Hepatocyte (in vitro differentiated cells): ENCODE measurements around the gene RNLS. TPM values are rescaled to one million over a fixed set of nuclear protein-coding genes. Genes with fewer than 3 reads are reported as not detected.

Experiments used
- DNase-seq: peaks from one replicate; pipeline ENCODE4 v3.0.0-alpha.2; 2016; ENCODE audit warnings: low spot score
- H2AFZ ChIP-seq: fragments of 200-600 bp; sonication (generic); 2 replicates; pipeline ENCODE4 v1.6.0; 2016; ENCODE audit warnings: antibody characterized with exemption, mild to moderate bottlenecking
- H3K27ac ChIP-seq: fragments of 200-600 bp; sonication (generic); 2 replicates; pipeline ENCODE4 v1.5.1; 2016; ENCODE audit warnings: mild to moderate bottlenecking
- H3K27me3 ChIP-seq: fragments of 200-600 bp; sonication (generic); 2 replicates; pipeline ENCODE4 v1.6.1; 2016
- H3K36me3 ChIP-seq: fragments of 200-600 bp; sonication (generic); replicated peaks from 2 replicates; pipeline ENCODE4 v1.5.1; 2016; ENCODE audit warnings: low read depth; ENCODE audit not compliant: insufficient read depth
- H3K4me1 ChIP-seq: fragments of 200-600 bp; sonication (generic); 2 replicates; pipeline ENCODE4 v1.5.1; 2016; ENCODE audit warnings: mild to moderate bottlenecking, moderate library complexity; ENCODE audit not compliant: insufficient read depth
- H3K4me2 ChIP-seq: fragments of 200-600 bp; sonication (generic); 2 replicates; pipeline ENCODE4 v1.6.0; 2016
- H3K4me3 ChIP-seq: fragments of 200-600 bp; sonication (generic); 2 replicates; pipeline ENCODE4 v1.5.1; 2016; ENCODE audit warnings: mild to moderate bottlenecking
- H3K79me2 ChIP-seq: fragments of 200-600 bp; sonication (generic); 2 replicates; pipeline ENCODE4 v1.6.0; 2017; ENCODE audit warnings: mild to moderate bottlenecking
- H3K9me2 ChIP-seq: fragments of 200-600 bp; sonication (generic); replicated peaks from 2 replicates; pipeline ENCODE4 v1.6.0; 2017; ENCODE audit warnings: mild to moderate bottlenecking; ENCODE audit not compliant: insufficient read depth
- H3K9me3 ChIP-seq: fragments of 200-600 bp; sonication (generic); 2 replicates; pipeline ENCODE4 v1.5.1; 2016; ENCODE audit warnings: low read depth, mild to moderate bottlenecking
- H4K20me1 ChIP-seq: fragments of 200-600 bp; sonication (generic); 2 replicates; pipeline ENCODE4 v1.6.0; 2016; ENCODE audit warnings: mild to moderate bottlenecking; ENCODE audit not compliant: insufficient read depth, poor library complexity, severe bottlenecking
- CTCF ChIP-seq: fragments of 200-600 bp; sonication (generic); IDR thresholded peaks from 2 replicates; pipeline ENCODE4 v1.5.1; 2016; ENCODE audit warnings: antibody characterized with exemption, mild to moderate bottlenecking; ENCODE audit not compliant: poor library complexity
- EZH2 ChIP-seq: fragments of 200-600 bp; sonication (generic); IDR thresholded peaks from 2 replicates; pipeline ENCODE4 v1.6.1; 2016; ENCODE audit warnings: antibody characterized with exemption, mild to moderate bottlenecking, borderline replicate concordance
- EZH2phosphoT487 ChIP-seq: fragments of 200-600 bp; sonication (generic); IDR thresholded peaks from one replicate; pipeline ENCODE4 v1.6.1; 2018; ENCODE audit warnings: antibody characterized with exemption, mild to moderate bottlenecking, low read depth, moderate library complexity; ENCODE audit not compliant: unreplicated experiment, severe bottlenecking
- WGBS: methylation state at CpG from one replicate; pipeline ENCODE4 v1.1.6; 2016; ENCODE audit warnings: low lambda C conversion rate; ENCODE audit errors: missing lambda C conversion rate; 5-methylcytosine and 5-hydroxymethylcytosine counted together
- polyA plus RNA-seq: library from polyadenylated mRNA; unstranded; fragments of >200 nt; fragmentation: Nextera tagmentation; extraction: Ambion mirVana; gene quantifications from 2 replicates; pipeline ENCODE4 v1.2.1, GENCODE V29; 2016
- total RNA-seq: library from RNA; depleted of rRNA; stranded (reverse); fragments of >200 nt; gene quantifications from 2 replicates; pipeline ENCODE4 v1.2.3, GENCODE V29; 2014

The RNLS gene
- total and polyA plus RNA-seq, 2 experiments from 2014 or later: 12.8 to 14.9 TPM

- no peak for TF ChIP-seq CTCF
- no peak for TF ChIP-seq EZH2
- TF ChIP-seq EZH2phosphoT487: no peak
- Histone ChIP-seq H3K9me3 (no peaks in the 10 kb centered on the region), H3K79me2 (no peaks in the 10 kb centered on the region), H4K20me1 (no peaks in the 10 kb centered on the region), H3K4me3 (no peak overlapping the region), H3K4me2 (no peak overlapping the region), H3K27ac (no peak overlapping the region), H3K4me1 (peaks cover 25% of the 10 kb centered on the region), H2AFZ (no peak overlapping the region), H3K36me3 (no peaks in the 10 kb centered on the region), H3K9me2 (no peaks in the 10 kb centered on the region), H3K27me3 (no peaks in the 10 kb centered on the region)
- DNase-seq: no peak
- WGBS: 92% methylated on average over 2 of the region's 2 CpGs
These were observed 200.4 kb downstream of the RNLS start for GRCh38 chr10:88382699-88383098.

GRCh38 chr10:88379575-88379974, 203.5 kb downstream of the RNLS start:
- H3K36me3 ChIP-seq: no peaks in the 10 kb centered on the region
- 84% methylated on average over 2 of the region's 2 CpGs for WGBS
- H2AFZ ChIP-seq: no peak overlapping the region
- H3K79me2 ChIP-seq: no peaks in the 10 kb centered on the region
- no peak overlapping the region for H3K4me3 ChIP-seq
- no peaks in the 10 kb centered on the region for H3K4me1 ChIP-seq
- H3K9me2 ChIP-seq: no peaks in the 10 kb centered on the region
- no peak overlapping the region for H3K27ac ChIP-seq
- no peak for TF ChIP-seq CTCF
- TF ChIP-seq EZH2phosphoT487: no peak
- TF ChIP-seq EZH2: no peak
- DNase-seq: peak; percentile 29
- no peaks in the 10 kb centered on the region for H3K27me3 ChIP-seq
- no peaks in the 10 kb centered on the region for H4K20me1 ChIP-seq
- no peak overlapping the region for H3K4me2 ChIP-seq
- H3K9me3 ChIP-seq: no peaks in the 10 kb centered on the region

- H3K9me3 ChIP-seq: no peaks in the 10 kb centered on the region
- no peaks in the 10 kb centered on the region for H3K79me2 ChIP-seq
- H3K4me2 ChIP-seq: no peak overlapping the region
- H2AFZ ChIP-seq: no peak overlapping the region
- H3K36me3 ChIP-seq: no peaks in the 10 kb centered on the region
- H4K20me1 ChIP-seq: no peaks in the 10 kb centered on the region
- DNase-seq: no peak
- H3K27ac ChIP-seq: no peak overlapping the region
- 96% methylated on average over 1 of the region's 1 CpG for WGBS
- peaks cover 2% of the 10 kb centered on the region for H3K4me1 ChIP-seq
- no peaks in the 10 kb centered on the region for H3K9me2 ChIP-seq
- no peaks in the 10 kb centered on the region for H3K27me3 ChIP-seq
- TF ChIP-seq EZH2phosphoT487: no peak
- no peak for TF ChIP-seq CTCF
- TF ChIP-seq EZH2: no peak
- H3K4me3 ChIP-seq: no peak overlapping the region
These were observed 205.6 kb downstream of the RNLS start for GRCh38 chr10:88377510-88377909.
